ENCODE results near the gene KRT71. TPM values are rescaled to one million over a fixed set of nuclear protein-coding genes. Genes with fewer than 3 reads are reported as not detected.

Gene KRT71
- total RNA-seq, 4 donors from 2014 or later: 0.32 to 61.7 (median 1.6) TPM; not detected in 1

DNA sequence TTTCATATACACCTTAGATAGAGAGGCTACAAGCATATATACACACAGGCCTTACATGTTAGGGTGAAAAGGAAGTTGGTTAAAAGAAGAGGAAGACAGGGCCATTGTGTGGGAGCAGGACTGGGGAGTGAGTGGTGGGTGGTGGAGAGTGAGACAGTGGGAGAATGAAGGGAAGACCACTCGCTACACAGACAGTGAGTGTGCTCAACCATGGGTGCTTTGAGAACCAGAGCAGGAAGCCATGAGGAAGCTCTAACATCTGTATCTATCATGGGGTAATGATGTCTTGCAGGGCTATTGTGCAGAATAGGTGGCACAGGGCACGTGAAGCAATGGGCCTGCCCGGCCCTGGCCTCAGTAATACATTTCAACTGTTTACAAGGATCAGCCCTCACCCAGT lies 32.1 kb upstream of the KRT71 start:
- intact Hi-C loops (cut with DNase I; ENCODE audit: low total_unique reads): no loop called here
- peak in 1 of 2 donors; percentile 67 for DNase-seq (ENCODE audit: low spot score in 2 of 2)
- TF ChIP-seq, protein P1, sequence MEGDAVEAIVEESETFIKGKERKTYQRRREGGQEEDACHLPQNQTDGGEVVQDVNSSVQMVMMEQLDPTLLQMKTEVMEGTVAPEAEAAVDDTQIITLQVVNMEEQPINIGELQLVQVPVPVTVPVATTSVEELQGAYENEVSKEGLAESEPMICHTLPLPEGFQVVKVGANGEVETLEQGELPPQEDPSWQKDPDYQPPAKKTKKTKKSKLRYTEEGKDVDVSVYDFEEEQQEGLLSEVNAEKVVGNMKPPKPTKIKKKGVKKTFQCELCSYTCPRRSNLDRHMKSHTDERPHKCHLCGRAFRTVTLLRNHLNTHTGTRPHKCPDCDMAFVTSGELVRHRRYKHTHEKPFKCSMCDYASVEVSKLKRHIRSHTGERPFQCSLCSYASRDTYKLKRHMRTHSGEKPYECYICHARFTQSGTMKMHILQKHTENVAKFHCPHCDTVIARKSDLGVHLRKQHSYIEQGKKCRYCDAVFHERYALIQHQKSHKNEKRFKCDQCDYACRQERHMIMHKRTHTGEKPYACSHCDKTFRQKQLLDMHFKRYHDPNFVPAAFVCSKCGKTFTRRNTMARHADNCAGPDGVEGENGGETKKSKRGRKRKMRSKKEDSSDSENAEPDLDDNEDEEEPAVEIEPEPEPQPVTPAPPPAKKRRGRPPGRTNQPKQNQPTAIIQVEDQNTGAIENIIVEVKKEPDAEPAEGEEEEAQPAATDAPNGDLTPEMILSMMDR (IDR thresholded peaks at IDR 0.05): no peak
- no peak for TF ChIP-seq POLR2A (IDR thresholded peaks at IDR 0.05)
- WGBS, 2 donors: 82 to 95% methylated on average over 3 of the region's 3 CpGs
- no peak overlapping the region for H3K4me3 ChIP-seq (ENCODE audit: low read depth, poor library complexity, severe bottlenecking)

DNA sequence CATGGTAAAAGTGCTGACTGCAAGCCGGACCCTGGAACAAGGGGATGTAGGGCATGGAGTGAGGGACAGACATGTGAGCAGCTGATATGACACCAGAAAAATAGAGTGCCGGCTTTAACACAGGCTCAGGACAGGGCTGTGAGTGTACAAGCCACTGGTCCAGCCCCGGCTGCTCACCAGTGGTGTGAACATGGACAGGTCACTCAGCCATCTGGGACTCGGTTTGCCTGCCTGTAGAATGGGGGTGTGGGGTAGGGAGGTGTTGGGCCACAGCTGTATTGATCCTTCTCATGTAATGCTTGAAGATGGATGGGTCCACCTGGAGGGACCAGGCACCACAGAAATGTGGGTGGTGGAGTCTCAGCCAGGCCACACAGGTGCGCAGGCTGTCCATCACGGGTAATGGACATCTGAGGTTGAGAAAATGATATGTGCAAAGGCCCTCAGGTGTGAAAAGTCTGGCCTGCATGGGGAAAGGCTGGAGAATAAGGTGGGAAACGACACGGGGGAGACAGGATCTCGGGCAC lies 31.3 kb upstream of the KRT71 start:
- WGBS, 2 donors: 94% methylated on average over 9 of the region's 9 CpGs
- intact Hi-C loops (cut with DNase I; ENCODE audit: low total_unique reads): loop anchor here (5.0 kb wide), 1 partner anchor 298 kb away; no protein-coding TSS in a partner anchor
- no peak overlapping the region for H3K4me3 ChIP-seq (ENCODE audit: low read depth, poor library complexity, severe bottlenecking)
- no peak for TF ChIP-seq POLR2A (IDR thresholded peaks at IDR 0.05)
- TF ChIP-seq, protein P1 (IDR thresholded peaks at IDR 0.05): no peak
- DNase-seq (ENCODE audit: low spot score in 2 of 2): peak in 1 of 2 donors; percentile 61

DNA sequence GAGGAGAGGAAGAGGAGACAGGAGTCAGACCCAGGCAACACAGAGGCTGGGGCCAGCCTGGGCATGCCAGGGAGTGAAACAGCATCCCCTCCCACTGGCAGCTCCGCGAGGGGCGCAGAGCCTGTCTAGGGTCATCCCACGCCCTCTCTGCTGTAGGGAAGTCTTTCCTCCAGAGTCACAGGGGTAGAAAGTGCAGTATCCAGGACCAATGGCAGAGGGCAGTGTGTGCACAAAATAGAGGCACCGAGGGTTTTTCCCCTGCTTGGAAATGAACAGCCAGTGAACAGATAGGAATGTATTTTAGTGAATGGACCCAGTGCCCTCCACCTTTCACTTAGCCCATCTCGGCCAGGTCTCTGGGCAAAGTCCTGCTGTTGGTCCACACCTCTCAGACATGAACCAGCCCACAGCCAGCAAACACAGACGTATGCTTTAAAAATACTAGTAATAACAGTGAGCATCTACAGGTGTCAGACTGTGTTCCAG lies 30.1 kb upstream of the KRT71 start:
- no peak overlapping the region for H3K4me3 ChIP-seq (ENCODE audit: low read depth, poor library complexity, severe bottlenecking)
- intact Hi-C loops (cut with DNase I; ENCODE audit: low total_unique reads): loop anchor here (5.0 kb wide), 1 partner anchor 299 kb away; no protein-coding TSS in a partner anchor
- WGBS, 2 donors: 11 to 13% methylated on average over 7 of the region's 7 CpGs
- peak; percentile 71 to 87 for DNase-seq (ENCODE audit: low spot score in 2 of 2)
- TF ChIP-seq, protein P1 (IDR thresholded peaks at IDR 0.05): peak in 1 of 3 donors; percentile 58
- no peak for TF ChIP-seq POLR2A (IDR thresholded peaks at IDR 0.05)

DNA sequence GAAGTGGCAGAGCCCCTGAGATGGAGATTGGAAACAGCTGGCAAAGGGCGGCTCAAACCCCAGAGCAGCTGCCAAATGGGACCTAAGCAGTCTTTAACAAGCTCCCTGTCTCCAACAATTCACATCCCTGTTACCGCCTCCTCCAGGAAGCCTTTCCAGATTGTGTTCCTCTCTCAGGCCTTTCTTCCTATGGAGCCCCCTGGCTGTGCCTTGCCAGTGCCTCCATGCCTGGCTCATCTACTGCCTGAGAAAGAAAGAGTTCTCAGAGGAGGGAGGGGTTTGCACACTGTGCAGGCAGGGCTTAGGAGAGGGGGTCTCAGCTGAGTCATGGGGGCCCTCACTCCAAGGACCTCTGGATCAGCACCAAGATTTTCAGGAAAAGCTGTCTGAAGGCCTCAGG lies 29.5 kb upstream of the KRT71 start:
- H3K4me3 ChIP-seq (ENCODE audit: low read depth, poor library complexity, severe bottlenecking): no peak overlapping the region
- TF ChIP-seq, protein P1 (IDR thresholded peaks at IDR 0.05): no peak
- TF ChIP-seq POLR2A (IDR thresholded peaks at IDR 0.05): no peak
- no peak for DNase-seq (ENCODE audit: low spot score in 2 of 2)
- WGBS, 2 donors: 74 to 79% methylated on average over 2 of the region's 2 CpGs
- intact Hi-C loops (cut with DNase I; ENCODE audit: low total_unique reads): loop anchor here (5.0 kb wide), 1 partner anchor 300 kb away; no protein-coding TSS in a partner anchor

DNA sequence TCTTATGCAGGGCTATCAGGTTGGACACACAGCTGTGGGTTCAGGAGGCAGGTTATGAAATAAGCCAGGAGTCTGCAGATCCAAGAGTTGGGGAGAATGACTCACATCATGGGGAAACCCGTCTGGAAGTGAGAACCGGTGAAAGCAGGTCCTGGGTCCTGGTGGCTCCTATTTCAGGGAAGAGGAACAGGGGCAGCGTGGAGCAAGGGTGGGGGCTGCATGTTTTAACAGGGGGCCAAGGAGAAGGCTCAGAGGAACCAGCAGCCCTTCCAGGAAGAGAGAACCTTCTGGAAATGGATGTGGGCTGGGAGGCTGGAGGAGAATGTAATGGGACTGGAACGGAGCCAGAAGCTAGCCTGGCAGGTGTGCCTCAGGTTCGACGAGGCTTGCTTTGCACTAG lies 28.5 kb upstream of the KRT71 start:
- 17 to 52% methylated on average over 6 of the region's 6 CpGs for WGBS, 2 donors
- no peak overlapping the region for H3K4me3 ChIP-seq (ENCODE audit: low read depth, poor library complexity, severe bottlenecking)
- intact Hi-C loops (cut with DNase I; ENCODE audit: low total_unique reads): loop anchor here (5.0 kb wide), 1 partner anchor 301 kb away; no protein-coding TSS in a partner anchor
- DNase-seq (ENCODE audit: low spot score in 2 of 2): peak; percentile 36 to 83
- TF ChIP-seq POLR2A (IDR thresholded peaks at IDR 0.05): no peak
- TF ChIP-seq, protein P1 (IDR thresholded peaks at IDR 0.05): no peak
